Measurements from ENCODE around the gene RNASEH1.

DNA sequence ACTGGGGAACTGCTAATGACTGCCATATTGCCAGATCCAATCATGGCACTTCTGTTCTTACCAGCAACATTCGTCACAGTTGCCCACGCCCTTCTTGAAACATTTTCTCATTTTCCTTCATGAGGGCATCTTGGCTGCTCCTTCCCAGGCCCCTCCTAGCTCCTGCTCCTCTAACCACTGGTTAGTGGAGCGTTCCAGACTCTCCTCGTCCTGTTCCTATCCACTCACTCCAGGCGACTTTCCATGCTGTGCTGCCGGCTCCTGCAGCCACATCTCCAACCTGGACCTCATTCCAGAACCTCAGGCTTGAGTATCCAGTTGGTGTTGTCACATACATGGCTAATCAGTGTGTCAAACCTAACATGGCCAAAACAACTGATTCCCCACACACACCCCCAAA is 37.5 kb downstream of the RNASEH1 start:
- TF ChIP-seq, protein P1, sequence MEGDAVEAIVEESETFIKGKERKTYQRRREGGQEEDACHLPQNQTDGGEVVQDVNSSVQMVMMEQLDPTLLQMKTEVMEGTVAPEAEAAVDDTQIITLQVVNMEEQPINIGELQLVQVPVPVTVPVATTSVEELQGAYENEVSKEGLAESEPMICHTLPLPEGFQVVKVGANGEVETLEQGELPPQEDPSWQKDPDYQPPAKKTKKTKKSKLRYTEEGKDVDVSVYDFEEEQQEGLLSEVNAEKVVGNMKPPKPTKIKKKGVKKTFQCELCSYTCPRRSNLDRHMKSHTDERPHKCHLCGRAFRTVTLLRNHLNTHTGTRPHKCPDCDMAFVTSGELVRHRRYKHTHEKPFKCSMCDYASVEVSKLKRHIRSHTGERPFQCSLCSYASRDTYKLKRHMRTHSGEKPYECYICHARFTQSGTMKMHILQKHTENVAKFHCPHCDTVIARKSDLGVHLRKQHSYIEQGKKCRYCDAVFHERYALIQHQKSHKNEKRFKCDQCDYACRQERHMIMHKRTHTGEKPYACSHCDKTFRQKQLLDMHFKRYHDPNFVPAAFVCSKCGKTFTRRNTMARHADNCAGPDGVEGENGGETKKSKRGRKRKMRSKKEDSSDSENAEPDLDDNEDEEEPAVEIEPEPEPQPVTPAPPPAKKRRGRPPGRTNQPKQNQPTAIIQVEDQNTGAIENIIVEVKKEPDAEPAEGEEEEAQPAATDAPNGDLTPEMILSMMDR (IDR thresholded peaks at IDR 0.05; ENCODE audit: low read depth, low read length): no peak
- TF ChIP-seq POLR2A (IDR thresholded peaks at IDR 0.05; ENCODE audit: extremely low read depth, insufficient read length): no peak

Data from NB4 (cell line).